CD4-positive, alpha-beta T cell treated with Interleukin-21 for 1 hour (primary cell): Measurements from ENCODE around the gene MYL1.

ENCODE experiments used
- DNase-seq: peaks from one replicate; pipeline ENCODE4 v3.0.0-alpha.2; 2020

Gene MYL1

DNA sequence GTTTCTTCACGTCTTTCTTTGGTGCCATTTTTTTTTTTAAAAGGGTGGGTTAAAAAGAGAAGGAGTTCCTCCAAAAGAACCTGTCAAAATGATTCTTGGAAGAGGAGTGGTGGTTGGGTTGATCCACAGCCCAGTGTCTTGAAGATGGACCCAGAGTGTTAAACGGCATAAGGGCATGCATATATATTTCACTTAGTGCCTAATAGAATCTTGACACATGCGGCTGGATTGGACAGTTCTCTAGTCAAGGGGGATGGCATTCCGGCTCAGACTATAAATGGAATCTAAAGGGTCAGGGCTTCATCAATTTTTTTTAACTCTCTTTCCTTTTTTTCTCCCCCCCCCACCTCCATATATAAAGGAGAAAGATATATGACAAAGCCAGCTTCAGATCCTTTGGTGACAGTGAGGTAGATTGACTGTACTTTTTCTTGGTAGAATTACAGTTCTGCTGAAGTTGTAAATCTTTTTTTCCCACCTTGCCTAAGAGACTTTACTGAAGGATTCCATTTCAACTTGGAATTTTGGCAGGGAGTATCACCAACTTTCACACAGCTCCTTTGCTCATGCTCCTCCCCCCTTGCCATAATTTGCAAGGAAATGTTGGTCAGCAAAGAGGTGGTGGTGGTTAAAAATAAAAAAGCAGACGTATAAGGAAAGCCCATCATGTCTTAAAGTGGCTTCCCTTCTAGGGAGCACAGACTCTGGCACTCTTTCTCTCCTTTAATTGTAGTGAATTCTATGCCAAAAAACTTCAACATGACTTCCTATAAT, at the start of gene MYL1:
TSS of gene MYL1 (minus strand) at position 160 of the 774 bp plus-strand sequence. CDS start at position 28, 132 bp downstream.
- no peak for DNase-seq

DNA sequence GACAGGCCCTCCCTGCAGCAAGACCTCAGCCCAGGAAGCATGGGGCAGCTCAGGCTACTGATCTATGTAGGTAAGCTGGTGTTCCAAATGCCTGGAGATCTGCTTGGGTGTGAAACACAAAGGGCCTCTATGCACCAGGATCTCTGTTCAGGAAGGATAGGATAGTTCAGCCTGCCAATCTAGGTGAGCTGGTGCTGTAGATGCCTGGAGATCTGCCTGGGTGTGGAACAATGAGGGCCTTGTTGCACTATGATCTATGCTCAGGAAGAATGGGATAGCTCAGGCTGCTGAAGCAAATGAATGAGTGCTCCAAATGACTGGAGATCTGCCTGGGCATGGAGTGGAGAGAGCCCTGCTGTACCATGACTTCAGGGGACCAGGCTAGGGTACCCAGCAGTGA, 48.9 kb upstream of the MYL1 start:
- no peak for DNase-seq

- no peak for DNase-seq
Observed at GRCh38 chr2:210363261-210363660, 48.3 kb upstream of the MYL1 start.

- DNase-seq, result no peak
Observed at GRCh38 chr2:210360412-210360811, 45.4 kb upstream of the MYL1 start.

- no peak for DNase-seq
Observed at GRCh38 chr2:210356944-210357343, 42.0 kb upstream of the MYL1 start.

GRCh38 chr2:210337159-210337558, 22.2 kb upstream of the MYL1 start:
- no peak for DNase-seq

GRCh38 chr2:210324906-210325305, 9.9 kb upstream of the MYL1 start:
- DNase-seq, result no peak

DNA sequence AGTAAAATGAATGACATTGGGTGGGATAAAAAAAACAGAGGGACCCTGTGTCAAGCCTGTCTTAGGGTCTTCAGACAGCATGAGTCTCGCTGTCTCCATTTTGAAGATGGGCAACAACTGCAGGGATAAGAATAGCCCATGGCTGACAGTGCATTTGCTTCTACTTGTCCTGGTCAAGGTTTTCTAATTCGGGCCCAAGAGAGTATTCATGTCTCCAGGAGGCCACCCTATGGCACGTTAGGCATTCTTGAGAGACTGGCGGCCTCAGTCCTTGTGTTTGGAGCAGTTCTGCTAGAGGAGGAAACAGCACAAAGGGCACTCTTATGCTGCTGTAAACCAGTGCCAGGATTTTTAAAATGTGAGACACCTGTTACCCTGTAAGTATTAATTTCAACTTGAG, 9.5 kb upstream of the MYL1 start:
- no peak for DNase-seq

DNA sequence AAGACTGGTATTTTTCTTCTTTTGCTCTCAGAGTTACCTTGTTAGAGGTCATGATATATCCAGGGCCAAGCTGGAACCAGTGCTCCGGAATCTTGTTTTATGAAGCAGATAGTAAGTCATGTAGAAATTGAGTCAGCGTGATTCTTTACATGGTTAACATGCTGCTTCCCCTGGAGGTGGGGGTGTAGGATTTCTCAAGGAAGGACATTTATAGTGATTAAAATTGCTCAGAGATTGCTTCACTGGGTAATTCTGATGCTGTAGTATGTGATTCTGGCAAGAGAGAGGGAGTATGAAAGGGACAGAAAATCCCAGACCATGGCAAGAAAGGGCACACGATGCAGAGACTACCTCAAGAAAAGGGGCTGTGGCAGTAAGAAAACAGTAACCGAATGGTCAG, 8.0 kb upstream of the MYL1 start:
- no peak for DNase-seq

DNA sequence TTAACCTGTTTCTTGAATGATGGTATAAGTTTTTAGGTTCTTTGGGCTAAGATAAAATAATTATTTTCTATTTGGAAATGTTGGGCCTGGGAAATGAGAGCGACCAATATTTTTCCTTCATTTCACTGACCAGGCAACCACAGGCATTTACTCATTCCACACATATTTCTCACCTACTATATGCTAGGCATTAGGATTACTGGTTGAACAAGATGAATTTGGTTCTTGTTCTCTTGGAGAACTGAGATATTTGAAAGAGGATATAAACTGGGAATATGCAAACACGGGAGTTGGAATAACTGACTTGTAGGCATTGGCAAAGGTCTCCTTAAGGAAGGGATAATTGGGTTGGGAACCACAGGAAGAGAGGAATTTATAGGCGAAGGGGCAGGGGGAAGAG, 3.9 kb upstream of the MYL1 start:
- no peak for DNase-seq

GRCh38 chr2:210318486-210318885, 3.5 kb upstream of the MYL1 start:
- no peak for DNase-seq

DNA sequence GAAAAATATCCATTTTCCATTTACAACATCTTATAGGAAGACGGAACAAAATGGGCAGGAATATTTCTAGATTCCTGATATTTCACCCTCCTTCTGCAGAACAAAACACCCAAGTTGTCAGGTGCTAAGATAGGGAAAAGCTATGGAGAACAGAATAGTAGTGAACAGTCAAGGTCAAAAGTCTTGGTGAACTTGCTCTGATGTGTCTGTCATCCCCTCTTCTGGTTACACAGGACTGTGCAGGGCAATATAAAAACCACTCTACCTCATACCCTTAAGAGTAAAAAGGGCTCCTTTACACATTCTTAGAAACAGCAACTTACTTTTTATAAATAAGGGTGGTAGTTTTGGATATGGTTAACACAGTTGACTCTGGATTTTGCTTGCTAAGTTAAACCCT, 4.4 kb downstream of the MYL1 start:
- DNase-seq, result no peak

GRCh38 chr2:210309548-210310233, 5.3 kb downstream of the MYL1 start:
- no peak for DNase-seq

- DNase-seq, result no peak
Observed at GRCh38 chr2:210303498-210303897, 11.5 kb downstream of the MYL1 start.

- DNase-seq, result no peak
Observed at GRCh38 chr2:210302326-210302725, 12.6 kb downstream of the MYL1 start.

GRCh38 chr2:210299866-210300373, 15.1 kb downstream of the MYL1 start:
- DNase-seq, result no peak

DNA sequence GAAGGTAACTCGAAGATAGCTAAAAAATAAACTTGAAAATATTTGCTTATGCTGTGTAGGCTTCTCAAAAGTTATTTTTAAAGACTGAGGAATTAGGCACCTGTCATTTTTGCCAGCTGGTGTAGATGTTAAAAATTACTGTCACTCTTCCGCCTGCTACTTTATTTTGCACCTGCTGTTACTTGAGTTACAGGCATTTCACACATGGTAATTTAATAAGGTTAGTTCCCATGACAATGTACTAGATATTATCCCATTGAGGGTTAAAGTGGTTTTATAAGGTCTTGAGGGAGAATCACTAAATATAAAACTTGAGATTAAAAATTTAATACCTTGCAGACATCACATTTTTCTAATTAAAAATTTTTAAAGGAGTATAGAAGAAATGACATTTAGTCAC, 26.6 kb downstream of the MYL1 start:
- DNase-seq, result no peak

- no peak for DNase-seq
Observed at GRCh38 chr2:210287301-210287700, 27.7 kb downstream of the MYL1 start.

DNA sequence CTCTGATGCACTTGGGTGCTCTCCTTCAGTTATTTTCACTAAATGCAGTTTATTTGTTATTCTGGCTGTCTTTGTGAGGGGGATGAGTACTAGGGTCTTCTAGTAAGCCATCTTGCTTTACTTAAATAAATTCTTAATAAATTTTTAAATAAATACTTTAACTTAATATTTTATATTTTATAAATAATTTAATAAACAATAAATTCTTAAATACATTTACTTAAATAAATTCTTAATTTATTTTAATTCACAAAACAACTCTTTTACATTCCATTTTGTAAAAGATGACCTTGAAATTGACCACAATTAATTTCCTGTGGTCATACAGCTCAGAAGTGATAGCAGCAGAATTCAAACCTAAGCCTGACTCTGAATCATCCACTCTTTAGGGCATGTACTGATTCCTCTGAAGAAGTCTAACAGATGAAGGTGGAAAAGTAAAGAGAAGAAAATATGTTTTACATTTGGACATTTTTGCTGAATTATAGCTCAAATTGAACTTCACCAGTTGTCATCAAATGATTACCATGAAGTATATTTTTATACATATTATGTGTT, 28.8 kb downstream of the MYL1 start:
- no peak for DNase-seq

DNA sequence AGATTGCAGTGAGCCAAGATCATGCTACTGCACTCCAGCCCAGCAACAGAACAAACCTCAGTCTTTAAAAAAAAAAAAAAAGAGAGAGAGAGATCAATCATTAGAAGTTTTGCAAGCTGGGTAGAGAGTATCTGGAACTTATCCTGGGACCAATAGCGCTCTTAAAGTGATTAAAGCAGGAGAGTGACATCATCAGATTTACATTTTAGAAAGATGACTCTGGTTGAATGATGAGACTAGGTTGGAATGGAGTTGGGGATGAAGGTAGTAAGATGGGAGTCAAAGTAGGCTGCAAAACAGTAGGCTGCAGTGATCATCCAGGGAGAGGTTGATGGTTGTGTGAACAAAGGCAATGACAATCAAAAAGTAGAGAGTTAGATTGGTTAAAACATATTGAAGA, 37.8 kb downstream of the MYL1 start:
- DNase-seq, result no peak

- no peak for DNase-seq
Observed at GRCh38 chr2:210271300-210271699, 43.7 kb downstream of the MYL1 start.

- no peak for DNase-seq
Observed at GRCh38 chr2:210269148-210269547, 45.8 kb downstream of the MYL1 start.

DNA sequence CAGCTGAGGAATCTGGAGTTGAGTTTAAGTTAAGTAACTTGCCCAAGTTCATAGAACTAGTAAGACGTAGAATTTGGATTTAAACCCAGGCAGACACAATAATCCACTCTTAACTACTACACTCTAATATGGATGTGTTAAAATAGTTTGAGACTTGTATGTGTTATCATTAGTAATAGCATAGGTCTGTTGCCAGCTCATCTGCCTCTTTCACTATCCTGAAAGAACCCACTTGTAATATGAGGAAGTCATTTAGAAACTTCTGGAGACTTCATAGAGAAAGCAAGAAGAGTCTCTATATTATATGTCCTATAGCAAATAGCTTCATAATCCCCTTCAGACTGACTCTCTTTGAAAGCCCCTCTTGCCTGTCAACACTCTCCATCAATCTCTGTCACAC, 46.7 kb downstream of the MYL1 start:
- DNase-seq, result no peak

- no peak for DNase-seq
Observed at GRCh38 chr2:210267698-210268097, 47.3 kb downstream of the MYL1 start.
